ENCODE data around the gene DIPK1C.

The DIPK1C gene

DNA sequence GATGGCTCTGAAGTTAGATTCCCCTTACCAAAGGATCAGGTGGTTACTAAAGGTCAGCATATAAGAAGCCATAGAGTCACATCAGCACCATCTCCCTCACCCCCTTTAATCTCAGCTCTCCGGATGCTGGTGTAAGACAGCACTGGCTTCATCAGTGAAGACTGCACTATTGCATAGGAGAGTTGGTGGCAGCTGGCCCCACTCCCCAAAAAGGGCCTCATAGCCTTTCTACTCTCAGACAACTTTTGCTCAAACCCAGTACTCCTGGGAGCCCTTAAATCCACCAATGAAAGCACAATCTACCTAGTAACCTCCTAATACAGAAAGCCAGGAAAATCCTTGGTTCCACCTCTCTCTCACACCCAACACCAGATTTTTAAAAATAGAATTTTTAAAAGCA, 6.9 kb upstream of the DIPK1C start:
- no peak for DNase-seq
- H3K27me3 ChIP-seq: peaks cover 0 to 8% of the 10 kb centered on the region in 2 donors
- H3K4me3 ChIP-seq: no peak overlapping the region
- H3K36me3 ChIP-seq: no peaks in the 10 kb centered on the region
- H3K9me3 ChIP-seq: no peaks in the 10 kb centered on the region
- intact Hi-C loops (cut with DNase I; ENCODE audit: low total_unique reads): no loop called here
- H3K27ac ChIP-seq: no peak overlapping the region
- TF ChIP-seq, protein P1, sequence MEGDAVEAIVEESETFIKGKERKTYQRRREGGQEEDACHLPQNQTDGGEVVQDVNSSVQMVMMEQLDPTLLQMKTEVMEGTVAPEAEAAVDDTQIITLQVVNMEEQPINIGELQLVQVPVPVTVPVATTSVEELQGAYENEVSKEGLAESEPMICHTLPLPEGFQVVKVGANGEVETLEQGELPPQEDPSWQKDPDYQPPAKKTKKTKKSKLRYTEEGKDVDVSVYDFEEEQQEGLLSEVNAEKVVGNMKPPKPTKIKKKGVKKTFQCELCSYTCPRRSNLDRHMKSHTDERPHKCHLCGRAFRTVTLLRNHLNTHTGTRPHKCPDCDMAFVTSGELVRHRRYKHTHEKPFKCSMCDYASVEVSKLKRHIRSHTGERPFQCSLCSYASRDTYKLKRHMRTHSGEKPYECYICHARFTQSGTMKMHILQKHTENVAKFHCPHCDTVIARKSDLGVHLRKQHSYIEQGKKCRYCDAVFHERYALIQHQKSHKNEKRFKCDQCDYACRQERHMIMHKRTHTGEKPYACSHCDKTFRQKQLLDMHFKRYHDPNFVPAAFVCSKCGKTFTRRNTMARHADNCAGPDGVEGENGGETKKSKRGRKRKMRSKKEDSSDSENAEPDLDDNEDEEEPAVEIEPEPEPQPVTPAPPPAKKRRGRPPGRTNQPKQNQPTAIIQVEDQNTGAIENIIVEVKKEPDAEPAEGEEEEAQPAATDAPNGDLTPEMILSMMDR (IDR thresholded peaks at IDR 0.05): no peak
- no peaks in the 10 kb centered on the region for H3K4me1 ChIP-seq

DNA sequence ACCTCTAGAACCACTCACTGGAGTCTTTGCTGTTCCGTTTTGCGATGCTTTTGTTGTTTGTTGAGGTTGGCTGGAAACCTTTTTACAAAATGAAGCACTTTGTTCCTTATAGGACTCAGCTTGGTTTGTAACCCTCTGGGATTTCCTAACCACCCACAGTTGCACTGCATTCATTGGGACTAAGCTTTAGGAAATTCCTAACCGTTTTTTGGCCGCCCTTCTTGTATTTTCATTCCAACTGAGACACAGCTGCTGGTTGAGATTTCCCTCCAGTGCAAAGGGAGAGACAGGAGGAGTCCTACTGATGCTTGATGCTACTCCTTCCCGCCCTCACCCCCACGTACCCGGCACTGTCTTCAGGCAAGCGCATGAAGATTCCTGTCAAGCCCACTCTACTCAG, 6.1 kb upstream of the DIPK1C start:
- no peaks in the 10 kb centered on the region for H3K9me3 ChIP-seq
- no peak for DNase-seq
- H3K4me1 ChIP-seq: no peaks in the 10 kb centered on the region
- TF ChIP-seq, protein P1 (IDR thresholded peaks at IDR 0.05): no peak
- peaks cover 0 to 11% of the 10 kb centered on the region in 2 donors for H3K27me3 ChIP-seq
- H3K27ac ChIP-seq: no peak overlapping the region
- no peak overlapping the region for H3K4me3 ChIP-seq
- intact Hi-C loops (cut with DNase I; ENCODE audit: low total_unique reads): no loop called here
- H3K36me3 ChIP-seq: no peaks in the 10 kb centered on the region

DNA sequence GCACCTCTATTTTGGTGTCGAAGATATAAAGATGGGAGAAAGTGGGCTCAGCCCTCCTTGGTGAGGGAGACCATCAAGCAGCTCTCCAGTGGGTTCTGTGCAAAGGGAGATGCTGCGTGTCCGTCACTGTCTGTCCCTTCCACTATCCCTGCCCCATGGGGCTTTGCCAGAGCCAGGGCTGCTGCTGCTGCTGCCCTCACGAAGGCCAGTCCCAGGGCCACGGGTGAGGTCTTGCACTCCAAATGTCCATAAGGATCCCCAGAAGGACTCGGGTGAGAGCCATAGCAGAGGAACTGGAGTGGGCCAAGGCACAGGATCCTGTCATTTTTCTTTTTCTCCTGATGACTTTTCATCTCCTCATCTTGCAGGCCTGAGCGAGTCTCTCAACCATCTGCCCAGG, 3.7 kb upstream of the DIPK1C start:
- Histone ChIP-seq H3K4me1 (peaks cover 0 to 18% (median 13%) of the 10 kb centered on the region in 4 donors), H3K9me3 (no peaks in the 10 kb centered on the region), H3K36me3 (no peaks in the 10 kb centered on the region), H3K27me3 (peaks cover 0 to 34% of the 10 kb centered on the region in 2 donors), H3K27ac (no peak overlapping the region), H3K4me3 (no peak overlapping the region)
- intact Hi-C loops (cut with DNase I; ENCODE audit: low total_unique reads): no loop called here
- no peak for DNase-seq
- TF ChIP-seq, protein P1 (IDR thresholded peaks at IDR 0.05): no peak

DNA sequence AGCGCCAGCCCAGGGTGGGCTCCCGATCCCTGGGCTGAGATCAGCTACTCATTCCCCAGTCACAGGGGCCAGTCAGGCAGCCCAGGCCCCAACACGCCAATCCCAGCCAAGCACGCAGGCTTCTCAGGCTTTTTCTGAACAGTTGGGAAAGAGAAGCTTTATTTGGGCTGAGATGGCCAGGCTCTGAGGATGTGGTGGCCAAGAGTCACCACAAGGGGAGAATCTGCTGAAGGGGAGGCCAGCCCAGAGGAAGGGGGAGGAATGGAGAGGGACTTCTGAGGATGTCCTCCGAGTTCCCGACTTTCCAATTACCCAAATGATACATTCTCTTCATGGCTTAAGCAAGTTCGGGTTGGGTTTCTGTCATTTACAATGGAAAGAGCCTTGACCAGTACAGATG, 2.8 kb upstream of the DIPK1C start:
- H3K36me3 ChIP-seq: no peaks in the 10 kb centered on the region
- DNase-seq: no peak
- no peak overlapping the region for H3K4me3 ChIP-seq
- H3K27ac ChIP-seq: no peak overlapping the region
- no peaks in the 10 kb centered on the region for H3K9me3 ChIP-seq
- peaks cover 0 to 18% (median 13%) of the 10 kb centered on the region in 4 donors for H3K4me1 ChIP-seq
- intact Hi-C loops (cut with DNase I; ENCODE audit: low total_unique reads): no loop called here
- peaks cover 0 to 35% of the 10 kb centered on the region in 2 donors for H3K27me3 ChIP-seq
- TF ChIP-seq, protein P1 (IDR thresholded peaks at IDR 0.05): no peak

DNA sequence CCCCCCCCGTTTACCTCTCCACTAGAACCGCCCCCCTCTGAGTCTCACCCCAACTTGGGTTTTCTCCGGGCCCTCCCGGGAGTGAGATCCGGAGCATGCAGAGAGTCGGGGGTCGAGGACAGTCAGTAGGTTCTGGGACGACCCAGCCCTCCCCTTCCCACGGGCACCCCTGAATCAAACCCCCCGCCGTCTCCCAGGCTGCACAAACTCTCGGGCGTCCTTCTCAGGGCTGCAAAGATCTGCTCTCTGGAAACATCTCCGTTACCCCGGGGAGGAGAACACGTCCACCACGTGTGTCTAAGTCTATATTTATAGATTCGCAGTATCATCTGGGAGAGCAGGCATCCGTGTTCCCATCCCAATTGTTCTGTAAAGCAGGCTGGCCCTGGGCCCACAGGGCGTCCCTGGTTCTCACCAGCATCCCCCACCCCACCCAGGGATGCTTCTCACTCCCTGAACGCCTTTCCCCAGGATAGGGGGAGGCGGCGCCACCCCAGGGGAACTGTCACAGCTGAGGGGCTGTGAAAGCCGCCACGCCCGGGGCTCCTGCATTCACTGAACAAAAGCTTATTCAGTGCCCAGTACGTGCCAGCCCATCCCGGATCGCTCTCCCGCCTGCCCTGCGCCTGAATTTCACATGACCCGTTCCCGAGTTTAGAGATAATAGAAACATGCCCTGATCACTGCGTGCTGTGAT, 765 bp upstream of the DIPK1C start:
- no peak overlapping the region for H3K27ac ChIP-seq
- H3K27me3 ChIP-seq: peaks cover 0 to 51% of the 10 kb centered on the region in 2 donors
- peaks cover 0 to 18% (median 13%) of the 10 kb centered on the region in 4 donors for H3K4me1 ChIP-seq
- TF ChIP-seq, protein P1 (IDR thresholded peaks at IDR 0.05): no peak
- intact Hi-C loops (cut with DNase I; ENCODE audit: low total_unique reads): no loop called here
- H3K9me3 ChIP-seq: no peaks in the 10 kb centered on the region
- no peaks in the 10 kb centered on the region for H3K36me3 ChIP-seq
- DNase-seq: peak in 1 of 2 donors; percentile 51
- H3K4me3 ChIP-seq: no peak overlapping the region

Measured in tibial artery (tissue), 4 donors.